Measurements from ENCODE around the gene PES1.

- no peak for TF ChIP-seq CTCF (IDR thresholded peaks at IDR 0.05)
- no peak for TF ChIP-seq POLR2A (IDR thresholded peaks at IDR 0.05)
Measured at GRCh38 chr22:30531651-30532608, 59.8 kb downstream of the PES1 start.

Measured in esophagus squamous epithelium (tissue), 4 donors.